Activated CD4-positive, alpha-beta T cell treated with anti-CD3 and anti-CD28 coated beads, Interleukin-2, amount 50 U/mL, for 48 hours (primary cell): ENCODE data around the gene ZFP92.

ENCODE experiments used
- DNase-seq, 2 experiments: peaks; one replicate each; pipeline ENCODE4 v3.0.0-alpha.2; 2020

Gene ZFP92

GRCh38 chrX:153457827-153458466, 46.7 kb downstream of the ZFP92 start:
- no peak for DNase-seq

- no peak for DNase-seq
Measured at GRCh38 chrX:153458476-153458875, 47.2 kb downstream of the ZFP92 start.

- no peak for DNase-seq
Measured at GRCh38 chrX:153459986-153460385, 48.7 kb downstream of the ZFP92 start.

- DNase-seq = peak; percentile 48 to 51
Measured at GRCh38 chrX:153460826-153461225, 49.6 kb downstream of the ZFP92 start.
